Daoy (cell line): ENCODE measurements around the gene ROBO2. TPM values are rescaled to one million over a fixed set of nuclear protein-coding genes. Genes with fewer than 3 reads are reported as not detected.

Experiments
- DNase-seq: peaks from one replicate; pipeline ENCODE4 v3.0.0-alpha.2; 2015; ENCODE audit warnings: low read depth
- total RNA-seq: library from RNA; depleted of rRNA; stranded (reverse); fragments of >200 nt; shearing (Covaris generic); gene quantifications from 2 replicates; pipeline ENCODE4 v1.2.3, GENCODE V29; 2014

ROBO2 gene
- total RNA-seq, 1 experiment from 2014 or later: not detected

- no peak for DNase-seq
These were observed 371.4 kb downstream of the ROBO2 start for GRCh38 chr3:77411334-77411733.

DNA sequence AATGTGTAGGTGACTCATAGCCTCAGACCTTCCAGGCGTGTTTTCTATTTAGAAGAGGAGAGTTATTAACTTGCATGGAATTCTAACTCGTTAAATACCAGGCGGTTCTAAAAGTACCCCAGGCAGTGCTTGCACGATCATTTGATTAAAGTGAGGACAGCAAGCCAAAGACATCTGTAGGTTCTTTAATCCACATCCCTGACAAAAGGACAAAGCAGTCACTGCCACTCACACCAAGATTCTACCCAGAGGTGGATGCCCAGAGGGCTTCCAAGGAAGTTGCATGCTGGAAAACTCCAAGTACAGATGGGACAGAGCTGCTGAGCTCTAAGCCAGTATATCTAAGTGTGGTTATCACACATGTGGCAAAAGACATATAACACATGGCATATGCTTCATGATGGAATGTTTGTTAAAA lies 372.1 kb downstream of the ROBO2 start:
- DNase-seq: no peak

- DNase-seq: no peak
These were observed 372.7 kb downstream of the ROBO2 start for GRCh38 chr3:77412584-77412983.

DNA sequence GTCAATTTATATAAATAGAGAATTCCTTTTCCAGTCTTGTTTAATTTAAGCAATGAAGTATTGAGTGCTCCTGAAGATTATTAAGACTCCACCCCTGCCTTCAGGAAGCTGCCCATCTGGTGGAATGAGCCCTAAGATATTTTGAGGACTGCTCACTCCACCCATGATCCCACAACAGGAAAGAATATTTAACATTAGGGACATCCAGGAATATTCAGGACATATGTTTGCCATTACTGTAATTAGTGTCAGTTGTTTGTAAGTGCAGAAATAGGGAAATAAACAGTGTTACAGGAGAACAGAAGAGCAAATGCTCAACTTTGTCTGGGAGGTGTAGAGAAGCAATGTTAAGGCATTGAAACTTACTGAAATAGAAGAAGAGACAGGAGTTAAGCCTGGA lies 375.0 kb downstream of the ROBO2 start:
- DNase-seq: no peak

- no peak for DNase-seq
These were observed 380.4 kb downstream of the ROBO2 start for GRCh38 chr3:77420336-77420735.

DNA sequence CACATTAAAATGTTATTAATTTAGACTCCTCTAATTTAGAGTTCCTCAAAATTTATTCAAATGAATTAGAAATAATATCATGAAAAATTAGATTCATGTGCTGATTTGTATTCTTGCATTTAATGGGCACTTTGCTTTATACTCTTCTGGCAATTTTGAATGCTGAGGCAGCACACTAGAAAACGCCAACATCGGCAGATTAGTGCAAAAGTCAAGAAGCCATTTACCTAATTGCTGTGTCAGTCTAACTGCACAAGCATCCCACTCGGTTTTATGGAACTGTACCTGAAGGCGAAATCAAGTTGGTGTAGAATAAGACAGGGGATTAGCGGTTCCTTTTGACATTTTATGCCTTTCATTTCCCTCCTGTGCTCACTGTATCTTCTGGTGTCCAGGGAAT lies 382.0 kb downstream of the ROBO2 start:
- DNase-seq: no peak

DNA sequence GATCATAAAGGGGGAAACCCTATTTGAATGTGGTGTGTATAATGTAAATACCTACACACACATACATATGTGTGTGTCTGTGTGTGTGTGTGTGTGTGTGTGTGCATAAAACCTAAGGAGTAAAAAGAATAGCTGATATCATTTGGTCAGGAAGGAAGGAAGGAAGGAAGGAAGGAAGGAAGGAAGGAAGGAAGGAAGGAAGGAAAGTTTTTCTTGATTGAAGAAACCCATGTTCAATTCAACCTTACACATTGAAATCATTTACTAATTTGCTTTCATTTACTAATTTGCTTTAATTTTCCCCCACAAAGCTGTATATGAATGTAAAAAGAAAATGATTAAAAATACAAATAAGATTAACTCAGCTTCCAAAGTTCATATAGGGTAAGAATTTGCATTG lies 386.6 kb downstream of the ROBO2 start:
- no peak for DNase-seq

DNA sequence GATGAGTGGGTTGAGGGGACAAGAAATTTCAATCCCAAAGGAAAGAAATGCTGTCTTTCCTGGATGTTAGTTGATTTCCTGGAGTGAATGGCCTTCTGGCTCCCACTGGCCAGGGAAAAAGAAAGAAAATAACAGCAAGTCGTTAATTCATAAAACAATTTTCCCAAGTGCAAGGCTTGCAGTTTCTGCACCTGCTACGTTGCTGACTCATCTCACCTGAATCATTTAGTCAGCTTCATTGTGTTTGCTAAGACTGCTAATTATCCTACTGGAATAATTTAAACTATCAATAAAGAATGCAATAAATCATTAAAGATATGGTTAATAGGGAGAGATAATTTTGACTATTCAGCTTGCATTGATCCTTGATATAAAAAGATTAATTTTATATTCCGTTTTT lies 387.6 kb downstream of the ROBO2 start:
- DNase-seq: no peak

GRCh38 chr3:77436908-77437307 lies 397.0 kb downstream of the ROBO2 start:
- no peak for DNase-seq

- DNase-seq: no peak
These were observed 406.2 kb downstream of the ROBO2 start for GRCh38 chr3:77446084-77446483.

DNA sequence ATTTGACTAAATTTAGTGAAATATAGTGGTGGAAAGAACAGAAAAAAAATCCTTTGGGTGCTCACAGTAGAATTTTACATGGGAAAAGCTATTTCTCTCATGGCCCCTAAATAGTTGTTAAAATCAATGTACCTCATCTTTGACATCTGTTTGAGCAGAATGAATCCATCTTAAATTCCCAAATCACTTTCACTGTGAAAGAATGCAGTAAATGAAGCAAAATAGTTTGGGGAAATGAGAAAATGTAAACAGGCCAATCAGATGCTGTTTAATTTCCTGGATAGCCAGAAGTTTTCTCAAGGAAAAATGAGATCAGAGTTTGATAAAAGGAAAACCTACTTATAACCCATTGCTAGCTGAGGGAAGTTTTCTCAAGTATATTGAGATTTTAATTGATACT lies 406.9 kb downstream of the ROBO2 start:
- DNase-seq: no peak

- DNase-seq: no peak
These were observed 409.8 kb downstream of the ROBO2 start for GRCh38 chr3:77449459-77450350.

- DNase-seq: no peak
These were observed 416.5 kb downstream of the ROBO2 start for GRCh38 chr3:77456431-77456830.

- no peak for DNase-seq
These were observed 417.0 kb downstream of the ROBO2 start for GRCh38 chr3:77456906-77457305.

DNA sequence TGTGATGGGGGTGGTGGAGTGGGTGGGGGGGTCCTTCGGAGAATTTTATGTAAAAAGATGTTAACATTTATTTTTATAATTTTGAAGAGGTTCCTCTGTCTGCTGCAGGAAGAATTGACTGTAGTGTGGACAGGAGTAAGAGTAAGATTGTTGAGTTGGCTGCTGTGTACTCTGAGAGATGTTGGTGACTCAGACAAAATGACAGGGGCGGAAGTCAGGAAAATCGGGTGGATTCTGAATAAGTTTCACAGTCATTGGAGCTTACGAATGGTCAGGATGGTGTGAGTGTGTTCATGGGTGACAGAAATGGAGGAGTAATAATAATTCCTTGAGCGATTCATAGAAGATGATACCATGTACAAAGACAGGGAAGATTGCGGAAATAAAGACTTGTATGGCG lies 420.0 kb downstream of the ROBO2 start:
- no peak for DNase-seq

DNA sequence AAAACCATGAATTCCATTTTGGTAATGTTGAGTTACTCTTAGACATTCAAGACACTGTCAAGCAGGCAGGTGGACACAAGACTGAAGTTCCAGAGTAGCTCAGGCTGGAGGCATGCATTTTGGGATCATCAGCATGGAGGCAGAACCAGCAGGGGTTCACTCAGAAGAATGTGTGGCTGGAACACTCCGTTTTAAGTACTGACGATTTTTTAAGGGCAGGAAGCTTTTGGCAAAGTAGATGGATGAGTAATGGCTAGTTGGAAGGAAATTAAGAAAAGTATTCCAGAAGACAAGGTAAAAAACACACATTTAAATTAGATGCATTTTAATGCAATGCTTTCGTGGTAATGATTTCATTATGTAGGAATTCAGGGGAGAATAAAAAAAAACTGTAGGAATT lies 420.4 kb downstream of the ROBO2 start:
- no peak for DNase-seq

GRCh38 chr3:77462951-77463350 lies 423.1 kb downstream of the ROBO2 start:
- no peak for DNase-seq

DNA sequence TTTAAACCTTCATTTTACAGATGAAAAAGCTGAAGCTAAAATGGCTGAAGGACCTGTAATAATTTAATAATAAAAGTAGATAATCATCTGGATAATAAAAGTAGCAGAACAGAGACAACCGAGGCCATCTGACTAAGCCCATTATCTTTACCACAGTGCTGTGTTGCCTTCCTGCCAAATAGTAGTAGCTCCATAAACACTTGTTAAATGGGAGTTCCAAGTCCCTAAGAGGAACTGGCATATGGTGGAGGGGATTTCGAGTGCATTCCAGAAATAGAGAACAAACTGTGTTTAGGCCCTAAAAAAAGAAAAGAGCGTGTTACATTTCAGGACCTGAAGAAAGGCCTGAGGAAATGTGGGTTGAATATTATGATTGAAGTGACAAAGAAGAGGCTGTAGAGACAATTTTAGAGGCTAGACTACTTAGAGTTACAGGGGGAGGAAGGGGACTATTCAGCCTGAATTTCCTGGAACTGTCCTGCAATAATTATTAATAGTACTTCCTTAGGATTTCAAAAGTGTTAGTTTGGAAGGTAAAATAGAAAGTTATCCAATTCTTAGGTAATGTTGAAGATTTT lies 424.3 kb downstream of the ROBO2 start:
- no peak for DNase-seq

GRCh38 chr3:77466562-77467115 lies 426.7 kb downstream of the ROBO2 start:
- DNase-seq: no peak

DNA sequence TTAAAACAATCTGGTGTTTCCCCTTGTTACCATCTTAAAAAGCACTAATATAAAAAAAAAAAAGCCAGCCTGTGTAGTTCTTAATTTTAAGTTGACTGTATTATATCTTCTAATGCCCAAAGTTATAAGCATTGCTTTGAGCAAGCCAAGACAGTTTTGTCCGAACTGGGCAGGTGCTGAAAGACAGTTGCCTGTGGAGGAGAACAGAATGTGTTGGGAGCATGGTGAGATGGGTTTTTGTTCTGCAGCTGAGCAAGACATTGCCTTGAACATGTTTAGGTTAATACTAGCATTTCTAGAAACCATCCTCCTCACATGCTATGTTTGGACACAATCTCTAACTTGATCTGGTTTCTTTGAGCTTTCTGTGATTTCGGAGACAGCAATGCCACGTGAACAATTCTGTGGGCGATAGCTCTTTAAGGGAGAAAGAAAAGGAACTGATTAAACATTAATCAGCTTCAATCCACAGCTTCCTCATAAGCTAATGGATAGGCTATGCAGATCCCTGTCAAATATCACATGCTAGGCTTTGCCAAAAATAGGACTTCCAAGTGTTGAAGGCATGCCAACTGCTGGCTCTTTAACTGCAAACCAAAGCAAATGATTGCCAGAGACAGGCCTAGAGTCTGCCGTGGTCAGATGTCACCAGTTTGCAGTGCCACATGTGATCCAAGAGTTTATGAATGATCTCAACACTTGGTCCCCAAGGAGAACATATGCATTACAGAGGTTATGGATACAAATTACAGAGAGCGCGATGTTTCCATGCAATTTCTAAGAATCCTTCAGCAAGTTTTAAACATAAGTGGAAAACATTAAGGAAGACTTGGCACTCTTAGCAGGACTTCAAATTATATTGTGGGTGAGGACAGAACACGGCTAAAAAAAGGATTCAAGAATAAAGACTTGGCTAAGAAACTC lies 428.1 kb downstream of the ROBO2 start:
- no peak for DNase-seq

DNA sequence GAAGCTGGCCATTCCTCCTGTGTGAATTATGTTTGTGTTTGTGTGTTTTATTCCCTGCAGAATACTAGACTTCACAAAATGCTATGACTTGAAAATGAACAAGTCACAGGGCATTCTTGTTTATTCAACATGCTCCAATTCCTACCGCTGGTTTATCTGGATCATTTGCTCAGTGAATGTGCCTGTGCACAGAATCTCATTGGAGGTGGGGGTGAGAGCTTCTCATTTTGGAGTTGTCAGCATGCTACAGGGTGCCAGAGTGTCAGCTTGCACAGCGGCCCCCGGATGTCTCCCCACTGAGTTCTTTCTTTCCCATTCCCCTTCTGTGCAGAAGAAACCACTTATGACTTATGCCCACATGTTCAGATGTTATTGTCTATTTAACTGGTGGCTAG lies 428.7 kb downstream of the ROBO2 start:
- DNase-seq: no peak

DNA sequence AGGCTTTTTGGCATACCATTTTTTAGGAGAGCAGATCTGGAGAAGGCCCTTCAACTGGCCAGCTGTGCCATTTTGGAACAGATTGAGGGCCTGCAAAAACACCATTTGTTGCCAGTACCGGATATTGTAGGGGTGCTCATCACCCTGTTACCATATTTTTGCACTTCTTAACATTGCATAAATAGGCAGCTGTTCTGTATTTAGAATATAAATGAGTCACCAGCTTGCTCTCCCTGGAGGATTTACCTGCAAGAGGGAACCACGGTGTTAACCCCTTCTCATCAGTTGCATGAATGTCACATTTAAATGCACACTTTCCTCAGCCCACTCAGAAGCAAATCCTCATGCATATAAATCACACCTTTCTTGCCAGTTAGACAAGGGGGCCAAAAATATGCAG lies 435.6 kb downstream of the ROBO2 start:
- DNase-seq: no peak
